Dermis microvascular lymphatic vessel endothelial cell (primary cell): ENCODE measurements around the gene ALKBH8. TPM values are rescaled to one million over a fixed set of nuclear protein-coding genes. Genes with fewer than 3 reads are reported as not detected.
"Not testable (repeated sequence)": the region's sequence is repeated elsewhere in the genome, so short reads cannot be mapped to it uniquely, and the experiment has no call there.

Source experiments
- DNase-seq, 2 donors: peaks; one replicate each; pipeline versions ENCODE4 v3.0.0 to v3.0.0-alpha.2; 2010; ENCODE audit warnings: low read depth in 2 of 2
- total RNA-seq: library from RNA; depleted of rRNA; stranded (reverse); fragments of >200 nt; gene quantifications from 2 replicates; pipeline ENCODE4 v1.2.1, GENCODE V29; 2014

The ALKBH8 gene
- total RNA-seq, 1 donor from 2014 or later, result 6.4 TPM

DNA sequence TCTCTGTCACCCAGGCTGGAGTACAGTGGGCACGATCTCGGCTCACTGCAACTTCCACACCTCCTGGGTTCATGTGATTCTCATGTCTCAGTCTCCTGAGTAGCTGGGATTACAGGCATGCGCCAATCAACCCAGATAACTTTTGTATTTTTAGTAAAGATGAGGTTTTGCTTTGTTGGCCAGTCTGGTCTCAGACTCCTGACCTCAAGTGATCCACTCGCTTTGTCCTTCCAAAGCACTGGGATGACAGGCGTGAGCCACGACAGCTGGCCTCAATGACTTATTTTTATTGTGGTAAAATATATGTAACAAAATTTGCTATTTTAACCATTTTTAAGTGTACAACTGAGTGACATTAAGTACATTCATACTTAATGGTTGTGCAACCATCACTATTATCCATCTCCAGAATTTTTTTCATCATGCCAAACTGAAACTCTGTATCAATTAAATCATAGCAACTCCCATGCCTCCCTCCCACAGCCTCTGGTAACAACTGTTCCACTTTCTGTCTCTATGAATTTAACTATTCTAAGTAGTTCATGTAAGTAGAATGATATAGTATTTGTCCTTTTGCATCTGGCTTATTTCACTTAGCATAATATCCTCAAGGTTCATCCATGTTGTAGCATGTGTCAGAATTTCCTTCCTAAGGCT, 57.2 kb downstream of the ALKBH8 start:
- no peak for DNase-seq

DNA sequence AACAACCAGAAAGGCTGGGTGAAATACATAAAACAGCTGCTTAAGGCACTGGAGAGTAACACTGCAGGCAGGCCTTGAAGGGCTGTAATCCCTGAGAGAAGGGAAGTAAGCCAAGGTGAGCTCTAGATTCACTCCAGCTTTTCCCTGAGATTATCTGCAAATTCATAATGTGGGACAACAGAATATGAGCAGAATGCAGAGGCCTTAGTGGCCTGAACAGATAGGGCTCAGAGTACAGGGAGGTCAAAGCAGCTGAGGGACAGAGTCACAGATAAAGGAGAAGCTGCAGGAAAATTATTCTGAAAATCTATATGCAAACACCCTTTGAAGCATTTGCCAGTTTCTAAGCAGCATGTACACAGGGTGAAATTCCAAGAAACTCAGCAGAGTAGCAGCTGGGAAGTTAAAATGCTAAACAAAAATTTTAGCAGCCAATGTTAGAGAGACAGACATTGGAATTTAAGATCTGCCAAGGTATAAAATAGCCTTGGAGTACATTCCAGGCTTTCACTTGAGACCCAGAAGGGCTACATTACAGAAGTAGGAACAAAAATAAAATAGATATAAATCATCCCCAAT, 59.8 kb downstream of the ALKBH8 start:
- DNase-seq, result no peak

DNA sequence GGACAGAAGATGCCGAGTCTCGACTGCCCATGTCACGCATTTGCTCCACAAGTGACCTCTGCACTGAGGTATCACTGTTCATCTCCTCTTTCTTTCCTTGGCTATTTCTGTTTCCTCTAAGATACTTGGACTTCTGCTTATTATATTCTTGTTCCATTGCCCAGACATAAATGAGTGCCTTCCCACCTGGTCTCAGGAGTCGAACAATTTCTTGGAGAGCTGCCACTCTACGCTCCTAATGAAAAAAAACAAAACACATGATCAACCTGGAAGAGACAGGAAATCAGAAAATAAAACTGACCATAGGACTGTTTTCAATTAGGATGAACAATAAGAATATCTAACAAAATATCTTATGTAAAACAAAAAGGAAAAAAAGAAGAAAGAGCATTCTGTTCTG, 60.6 kb downstream of the ALKBH8 start:
- DNase-seq, result no peak

DNA sequence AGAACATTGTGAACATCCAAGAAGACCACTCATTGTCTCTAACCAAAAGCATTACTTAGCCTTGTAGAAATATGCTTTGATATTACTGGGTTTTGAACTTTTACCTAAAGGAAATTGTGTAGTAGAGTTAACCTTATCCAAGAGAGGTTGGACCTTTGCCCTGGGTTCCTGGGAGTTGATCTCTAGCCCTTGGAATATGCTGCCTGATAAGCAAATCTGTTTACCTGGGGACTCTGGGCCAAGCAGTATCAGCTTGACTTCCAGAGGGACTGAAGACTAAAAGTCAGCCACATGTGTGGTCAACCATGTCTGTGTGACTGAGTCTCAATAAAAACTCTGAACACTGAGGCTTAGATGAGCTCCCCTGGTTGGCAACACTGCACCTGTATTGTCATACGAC, 63.8 kb downstream of the ALKBH8 start:
- DNase-seq, result no peak

DNA sequence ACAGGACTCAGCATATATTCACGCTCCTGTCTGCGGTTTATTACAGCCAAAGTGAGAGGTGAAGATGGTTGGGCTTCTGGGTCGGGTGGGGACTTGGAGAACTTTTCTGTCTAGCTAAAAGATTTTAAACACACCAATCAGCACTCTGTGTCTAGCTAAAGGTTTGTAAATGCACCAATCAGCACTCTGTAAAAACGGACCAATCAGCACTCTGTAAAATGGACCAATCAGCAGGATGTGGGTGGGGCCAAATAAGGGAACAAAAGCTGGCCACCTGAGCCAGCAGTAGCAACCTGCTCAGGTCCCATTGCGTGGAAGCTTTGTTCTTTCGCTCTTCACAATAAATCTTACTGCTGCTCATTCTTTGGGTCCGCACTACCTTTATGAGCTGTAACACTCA, 68.2 kb downstream of the ALKBH8 start:
- not testable (repeated sequence) for DNase-seq

DNA sequence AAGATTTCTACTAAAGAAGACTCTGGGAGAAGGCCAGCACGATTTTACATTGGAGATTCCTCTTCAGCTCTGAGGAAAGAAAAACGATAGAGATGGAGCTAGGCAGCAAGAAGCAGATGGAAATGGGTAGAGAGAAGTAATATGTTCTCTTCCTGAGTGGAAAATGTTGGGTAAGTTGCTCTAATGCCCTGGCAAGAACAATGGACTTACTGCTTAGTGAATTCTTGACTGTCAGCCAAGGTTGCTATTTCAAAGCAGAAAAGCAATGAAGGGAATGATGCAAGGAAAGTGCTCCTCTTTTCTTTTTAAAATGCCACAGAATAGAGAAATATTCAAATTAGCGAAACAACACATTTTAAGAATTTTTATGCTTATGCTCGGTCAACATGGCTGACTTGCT, 69.5 kb downstream of the ALKBH8 start:
- peak; percentile 64 to 73 for DNase-seq

DNA sequence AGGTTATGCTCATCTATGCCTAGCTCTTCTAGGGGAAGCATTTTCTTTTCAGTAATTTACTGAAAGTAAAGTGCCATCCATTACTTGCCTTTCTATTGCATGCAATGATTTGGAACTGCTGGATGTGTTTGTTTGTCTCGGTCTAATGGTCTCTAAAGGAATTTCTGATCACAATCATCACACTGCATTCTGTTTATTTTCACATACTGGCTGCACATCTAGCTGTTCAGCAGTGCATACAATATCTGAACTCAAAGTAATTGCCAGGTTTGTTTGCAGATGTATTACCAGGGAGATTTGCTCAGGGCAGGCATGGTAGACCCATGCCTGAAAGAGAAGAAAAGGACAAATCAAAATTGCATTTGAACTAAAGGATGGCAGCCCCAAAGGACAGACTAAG, 71.5 kb downstream of the ALKBH8 start:
- DNase-seq, result no peak

DNA sequence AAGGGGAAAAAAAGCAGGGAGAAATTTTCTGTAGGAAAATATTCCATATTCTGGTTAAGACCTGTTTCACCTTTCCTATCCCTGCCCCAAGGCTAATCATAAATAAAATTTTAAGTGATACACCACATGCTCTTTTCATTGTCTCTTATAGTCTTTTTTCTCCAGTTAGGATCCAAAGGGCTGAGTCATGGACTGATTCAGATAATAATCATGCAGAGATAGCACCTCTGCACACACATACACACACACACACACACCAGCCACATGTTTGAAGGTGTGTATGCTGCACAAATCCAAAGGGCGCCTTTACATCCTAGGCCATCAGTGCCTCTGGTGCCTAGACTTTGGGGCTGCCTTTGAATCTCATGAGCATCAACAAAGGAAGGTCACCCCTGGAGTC, 72.4 kb downstream of the ALKBH8 start:
- DNase-seq, result no peak

DNA sequence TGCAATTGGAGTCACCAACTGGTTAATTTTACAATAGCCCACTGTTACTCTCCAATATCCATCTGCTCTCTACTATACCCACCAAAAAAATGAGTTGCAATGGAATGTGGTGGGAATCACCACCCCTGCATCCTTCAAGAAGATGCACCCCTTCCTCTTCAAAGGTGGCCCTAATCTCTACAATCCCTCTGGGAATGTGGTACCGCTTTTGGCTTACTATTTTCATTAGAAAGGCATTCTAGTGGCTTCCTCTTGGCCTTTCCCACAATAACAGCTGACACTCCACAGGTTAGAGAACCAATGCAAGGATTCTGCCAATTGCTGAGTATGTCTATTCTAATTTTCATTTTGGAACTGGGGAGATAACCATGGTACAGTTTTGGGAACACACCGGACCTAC, 74.7 kb downstream of the ALKBH8 start:
- no peak for DNase-seq

DNA sequence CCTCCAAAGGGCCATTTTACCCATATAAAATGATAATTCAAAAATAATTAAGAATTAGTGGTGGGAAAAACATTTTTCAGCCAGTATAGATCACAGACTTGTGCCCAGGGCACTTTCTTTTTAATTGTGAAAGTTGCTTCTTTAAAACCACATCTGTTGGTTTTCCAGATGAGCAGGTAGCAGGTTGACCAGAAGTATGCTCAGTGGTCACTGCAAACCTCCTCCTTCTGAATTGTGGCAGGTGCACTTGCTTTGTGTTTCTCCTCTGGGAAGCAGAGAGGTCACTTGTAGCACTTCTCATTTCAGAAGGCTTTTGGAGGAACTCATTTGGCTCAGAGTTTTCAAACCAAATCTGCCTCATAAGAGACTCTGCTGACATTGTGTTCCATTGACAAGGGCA, 83.3 kb downstream of the ALKBH8 start:
- no peak for DNase-seq

DNA sequence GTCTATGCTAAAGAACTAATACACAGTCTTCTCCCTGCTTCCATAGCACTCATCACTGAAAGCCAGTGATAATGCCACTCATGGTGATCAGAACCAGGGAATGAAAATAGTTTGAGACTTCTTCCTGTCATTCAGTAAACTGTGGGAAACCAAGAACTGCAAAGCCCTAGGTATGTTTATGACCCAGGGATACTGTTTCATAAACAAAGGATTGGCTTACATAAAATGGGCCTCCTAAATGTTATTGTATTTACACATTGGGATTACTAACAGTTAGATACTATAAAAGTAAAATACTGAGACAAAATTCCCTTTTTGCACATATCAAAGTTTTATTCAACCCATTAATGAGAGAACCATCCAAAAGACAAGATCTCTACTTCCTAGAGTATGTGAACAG, 86.6 kb downstream of the ALKBH8 start:
- DNase-seq, result no peak

DNA sequence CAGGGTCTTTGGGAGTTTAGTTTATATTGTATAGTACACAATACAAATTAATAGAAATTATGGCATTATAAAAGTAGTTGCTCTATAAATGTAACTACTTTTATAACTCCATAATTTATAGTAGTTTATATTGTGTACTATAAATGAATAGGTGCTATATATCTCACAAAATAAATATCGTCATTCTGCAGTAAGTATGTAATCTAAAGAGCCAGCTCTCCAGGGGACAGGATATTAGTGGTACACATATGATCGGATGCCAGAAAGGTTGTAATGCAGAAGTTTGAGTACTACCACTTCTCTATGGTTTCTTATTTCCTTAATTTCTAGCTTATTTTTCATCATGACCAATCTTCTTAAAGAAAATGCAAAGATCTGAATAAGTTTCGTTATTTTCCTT, 87.7 kb downstream of the ALKBH8 start:
- no peak for DNase-seq

DNA sequence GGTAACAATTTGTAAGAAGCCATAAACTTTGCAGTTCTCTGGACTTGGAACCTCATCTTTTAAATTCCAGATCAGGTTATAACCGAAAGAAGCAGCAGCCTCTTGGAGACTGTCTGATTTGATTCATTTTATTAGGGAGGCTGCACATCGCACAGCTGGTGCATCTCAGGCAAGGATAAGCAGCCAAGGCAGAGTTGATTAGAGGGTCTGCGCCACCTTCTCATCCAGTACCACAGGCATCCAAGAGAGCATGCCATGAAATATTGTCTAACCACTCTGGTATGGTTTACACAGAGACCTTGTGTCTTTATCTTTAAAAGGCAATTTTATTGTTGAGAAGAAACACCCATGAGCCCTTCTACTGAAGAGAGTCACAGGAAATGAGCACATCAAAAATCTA, 91.7 kb downstream of the ALKBH8 start:
- no peak for DNase-seq

DNA sequence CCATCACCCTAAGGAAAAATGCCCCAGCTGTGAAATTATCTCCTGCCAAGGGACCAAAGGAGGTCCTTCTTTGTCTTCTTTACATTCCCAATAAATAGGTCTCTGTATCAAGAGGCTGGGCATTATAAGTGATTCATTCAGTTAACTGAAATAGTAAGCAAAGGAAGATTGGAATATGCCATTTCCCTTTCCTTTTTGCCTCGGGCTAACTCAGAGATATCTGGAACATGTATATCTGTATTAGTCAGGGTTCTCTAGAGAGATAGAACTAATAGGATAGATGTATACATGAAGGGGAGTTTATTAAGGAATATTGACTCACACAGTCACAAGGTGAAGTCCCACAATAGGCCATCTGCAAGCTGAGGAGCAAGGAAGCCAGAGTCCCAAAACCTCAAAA, 92.6 kb downstream of the ALKBH8 start:
- no peak for DNase-seq

DNA sequence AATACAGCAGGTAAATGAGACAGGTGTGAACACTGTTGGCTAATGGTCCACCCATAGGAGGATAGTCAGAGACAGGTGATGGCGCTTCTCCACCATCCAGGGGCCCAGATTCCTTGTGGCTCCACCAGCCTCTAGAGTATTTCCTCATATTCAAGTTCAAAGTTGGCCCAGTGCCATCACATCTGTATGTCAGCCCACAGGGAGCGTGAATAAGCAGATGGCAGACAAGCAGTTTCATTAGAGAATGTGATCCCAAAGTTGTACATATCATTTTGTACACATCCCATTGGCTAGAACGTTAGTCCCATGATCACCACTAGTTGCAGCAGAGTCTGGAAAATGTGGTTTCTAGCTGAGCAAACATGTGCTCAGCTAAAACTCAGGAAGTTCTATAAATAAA, 96.9 kb downstream of the ALKBH8 start:
- DNase-seq, result peak in 1 of 2 donors; percentile 24

DNA sequence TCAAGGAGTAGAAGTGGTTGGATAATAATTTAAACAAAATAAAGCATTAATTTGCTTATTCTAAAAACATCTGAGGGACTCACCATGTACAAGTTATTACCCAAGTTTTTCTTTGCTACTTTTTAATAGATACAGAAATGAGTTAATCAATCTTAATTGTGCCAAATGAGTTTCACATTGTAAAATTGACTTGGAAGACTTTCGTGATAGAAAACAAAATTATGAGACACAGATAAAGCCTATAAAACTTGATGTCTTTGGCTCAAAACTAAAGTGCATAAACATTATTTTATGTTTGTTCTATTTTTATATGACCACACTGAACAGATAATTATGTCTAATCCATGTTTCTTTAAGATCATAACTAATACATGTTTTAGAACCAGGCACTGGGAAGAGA, 97.8 kb downstream of the ALKBH8 start:
- no peak for DNase-seq

DNA sequence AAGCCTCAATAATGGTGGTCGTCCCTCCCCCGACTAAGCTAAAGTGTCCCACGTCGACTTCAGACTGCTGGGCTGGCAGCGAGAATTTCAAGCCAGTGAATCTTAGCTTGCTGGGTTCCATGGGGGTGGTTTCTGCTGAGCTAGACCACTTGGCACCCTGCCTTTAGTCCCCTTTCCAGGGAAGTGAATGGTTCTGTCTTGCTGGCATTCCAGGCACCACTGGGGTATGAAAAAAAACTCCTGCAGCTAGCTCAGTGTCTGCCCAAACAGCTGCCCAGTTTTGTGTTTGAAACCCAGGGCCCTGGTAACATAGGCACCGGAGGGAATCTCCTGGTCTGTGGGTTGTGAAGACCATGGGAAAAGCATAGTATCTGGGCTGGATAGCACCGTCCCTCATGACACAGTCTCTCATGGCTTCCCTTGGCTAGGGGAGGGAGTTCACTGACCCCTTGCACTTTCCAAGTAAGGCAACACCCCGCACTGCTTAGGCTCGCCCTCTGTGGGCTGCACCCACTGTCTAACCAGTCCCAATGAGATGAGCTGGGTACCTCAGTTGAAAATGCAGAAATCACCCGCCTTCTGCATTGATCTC, 99.2 kb downstream of the ALKBH8 start:
- not testable (repeated sequence) for DNase-seq

DNA sequence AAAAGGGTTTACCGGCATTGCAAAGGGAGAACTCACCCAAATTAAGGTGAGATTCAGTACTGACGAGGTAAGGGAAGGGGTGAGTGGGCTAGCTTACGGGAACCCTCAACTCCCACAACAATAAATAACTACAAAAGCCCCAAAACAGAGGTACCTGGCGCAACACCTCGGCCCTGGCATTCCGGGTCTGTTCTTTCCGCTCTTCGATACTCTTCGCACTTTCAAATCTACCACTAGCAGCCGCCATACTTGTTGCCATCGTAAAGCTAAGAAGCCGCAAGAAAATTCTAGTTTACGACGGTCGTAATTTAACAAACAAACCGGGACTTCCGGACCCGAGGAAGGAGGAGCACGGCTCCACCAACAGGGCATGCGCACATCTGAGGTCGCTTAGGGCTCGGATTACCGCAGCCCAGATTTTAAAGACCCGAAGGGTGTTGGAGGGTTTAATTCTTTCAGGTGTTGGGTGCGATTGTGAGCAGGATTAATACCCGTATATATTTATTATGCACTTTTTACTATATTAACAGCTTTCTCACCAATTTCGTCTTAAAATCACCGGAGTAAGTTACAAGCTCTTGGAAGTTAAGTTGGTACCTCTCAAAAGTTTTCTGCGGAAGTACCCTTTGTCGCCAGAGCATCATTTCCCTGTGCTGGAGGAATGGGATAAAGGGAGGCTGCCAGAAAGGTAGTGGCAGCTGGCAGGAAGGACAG, 107.8 kb downstream of the ALKBH8 start, which contains the start of gene CWF19L2:
Gene CWF19L2, minus strand, starts transcription at position 268 of the 714 bp plus-strand sequence. Its CDS starts 9 bp downstream, at position 259.
- DNase-seq, result peak; percentile 91 to 93

DNA sequence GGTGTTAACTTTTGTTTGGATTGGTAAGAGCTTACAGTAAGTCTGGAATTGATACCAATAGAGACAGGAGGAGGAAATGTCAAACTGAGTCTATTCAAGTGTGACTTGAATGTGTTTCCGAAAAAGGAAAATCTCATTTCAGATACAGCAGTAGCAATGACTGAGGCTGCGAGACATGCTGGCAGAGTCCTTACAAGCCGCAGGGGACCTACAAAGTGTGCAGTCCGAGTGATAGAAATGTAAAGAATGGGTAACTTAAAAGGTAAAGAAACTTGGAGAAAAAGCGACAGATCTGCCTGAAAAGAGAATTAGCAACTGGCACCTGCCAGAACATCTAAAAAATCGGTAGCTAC, 108.4 kb downstream of the ALKBH8 start:
- DNase-seq, result peak in 1 of 2 donors; percentile 18

DNA sequence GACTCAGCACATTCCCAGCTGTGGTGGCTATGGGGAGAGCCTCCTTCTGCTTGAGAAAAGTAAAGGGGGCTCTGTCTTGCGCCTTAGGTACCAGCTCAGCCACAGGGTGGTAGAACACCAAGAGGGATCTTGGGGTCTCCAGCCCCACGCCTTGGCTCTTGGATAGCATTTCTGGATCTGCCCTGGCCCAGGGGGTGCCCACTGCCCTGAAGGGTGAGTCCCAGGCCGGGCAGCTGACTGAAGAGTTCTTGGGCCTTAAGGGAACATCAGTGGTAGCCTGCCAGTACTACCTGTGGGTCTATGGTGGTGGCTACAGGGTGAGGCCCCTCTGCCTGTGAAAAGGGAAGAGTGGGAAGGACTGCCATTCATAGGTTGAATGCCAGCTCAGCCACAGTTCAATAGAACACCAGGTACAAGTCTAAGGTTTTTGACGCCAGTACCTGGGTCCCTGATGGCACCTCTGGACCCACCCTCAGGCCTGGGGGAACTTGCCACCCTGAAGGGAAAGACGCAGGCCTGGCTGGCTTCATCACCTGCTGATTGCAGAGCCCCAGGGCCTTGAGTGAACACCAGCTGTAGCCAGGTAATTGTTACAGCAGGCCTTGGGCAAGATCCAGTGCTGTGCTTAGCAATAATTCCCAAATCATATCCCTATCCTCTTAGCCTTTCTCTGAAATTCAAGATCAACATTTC, 111.8 kb downstream of the ALKBH8 start:
- DNase-seq, result no peak
